HFFc6 (cell line): ENCODE results near the gene COMMD9. TPM values are rescaled to one million over a fixed set of nuclear protein-coding genes. Genes with fewer than 3 reads are reported as not detected.

Source experiments
- DNase-seq: peaks from one replicate; pipeline ENCODE4 v3.0.0-alpha.2; 2018
- H3K27ac Mint-ChIP-seq: 2 replicates; pipeline ENCODE4 v1.8.0; 2020; ENCODE audit warnings: mild to moderate bottlenecking, mixed read lengths
- H3K27me3 Mint-ChIP-seq: 2 replicates; pipeline ENCODE4 v1.8.0; 2021; ENCODE audit warnings: mild to moderate bottlenecking, moderate library complexity, mixed read lengths; ENCODE audit not compliant: insufficient read depth
- H3K36me3 Mint-ChIP-seq: 2 replicates; pipeline ENCODE4 v1.8.0; 2021; ENCODE audit warnings: low read depth, mixed read lengths
- H3K4me1 Mint-ChIP-seq: 2 replicates; pipeline ENCODE4 v1.8.0; 2020; ENCODE audit warnings: low read depth, mixed read lengths
- H3K4me3 Mint-ChIP-seq: 2 replicates; pipeline ENCODE4 v1.8.0; 2020; ENCODE audit warnings: mild to moderate bottlenecking, moderate library complexity, mixed read lengths
- H3K9me3 Mint-ChIP-seq: 2 replicates; pipeline ENCODE4 v1.8.0; 2020; ENCODE audit warnings: mild to moderate bottlenecking, mixed read lengths
- total RNA-seq, 6 experiments: library from RNA; stranded (reverse); fragmentation: NEBNext Ultra II Directional; extraction: Animal tissue kit (Norgen Biotek cat#: 25700); gene quantifications; 2 replicates in 1 of 6; 3 replicates in 5 of 6; pipeline ENCODE4 v1.2.3, GENCODE V29; 2021
- TF ChIP-seq, protein P1 (sequence below): fragments of 200-600 bp; sonication (generic); IDR thresholded peaks from 2 replicates; pipeline ENCODE4 v1.5.0; 2021; ENCODE audit warnings: antibody characterized with exemption, mild to moderate bottlenecking

The COMMD9 gene
- total RNA-seq, 6 experiments from 2014 or later = 75.4 to 88.9 (median 81.7) TPM

DNA sequence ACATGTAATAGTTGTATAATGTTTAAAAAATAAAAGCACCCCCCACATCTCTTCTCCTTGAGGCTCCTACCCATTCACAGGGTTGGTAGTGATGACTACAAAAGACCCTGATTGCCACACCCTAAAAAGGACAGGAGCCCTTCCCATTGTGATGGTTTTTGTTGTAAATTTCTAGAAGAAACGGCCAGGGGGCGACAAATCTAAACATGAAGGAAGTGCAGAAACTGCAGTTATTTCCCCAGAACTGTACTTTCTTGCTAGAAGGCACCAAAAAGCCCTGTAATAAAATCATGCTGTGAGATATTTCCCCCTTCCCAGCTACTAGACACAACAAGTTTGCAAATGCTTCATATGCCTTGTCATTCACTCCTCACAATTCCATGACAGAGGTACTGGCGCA is 17.7 kb upstream of the COMMD9 start:
- H3K27ac Mint-ChIP-seq = no peak overlapping the region
- peak; percentile 45 for DNase-seq
- peaks cover 43% of the 10 kb centered on the region for H3K4me1 Mint-ChIP-seq
- TF ChIP-seq, protein P1, sequence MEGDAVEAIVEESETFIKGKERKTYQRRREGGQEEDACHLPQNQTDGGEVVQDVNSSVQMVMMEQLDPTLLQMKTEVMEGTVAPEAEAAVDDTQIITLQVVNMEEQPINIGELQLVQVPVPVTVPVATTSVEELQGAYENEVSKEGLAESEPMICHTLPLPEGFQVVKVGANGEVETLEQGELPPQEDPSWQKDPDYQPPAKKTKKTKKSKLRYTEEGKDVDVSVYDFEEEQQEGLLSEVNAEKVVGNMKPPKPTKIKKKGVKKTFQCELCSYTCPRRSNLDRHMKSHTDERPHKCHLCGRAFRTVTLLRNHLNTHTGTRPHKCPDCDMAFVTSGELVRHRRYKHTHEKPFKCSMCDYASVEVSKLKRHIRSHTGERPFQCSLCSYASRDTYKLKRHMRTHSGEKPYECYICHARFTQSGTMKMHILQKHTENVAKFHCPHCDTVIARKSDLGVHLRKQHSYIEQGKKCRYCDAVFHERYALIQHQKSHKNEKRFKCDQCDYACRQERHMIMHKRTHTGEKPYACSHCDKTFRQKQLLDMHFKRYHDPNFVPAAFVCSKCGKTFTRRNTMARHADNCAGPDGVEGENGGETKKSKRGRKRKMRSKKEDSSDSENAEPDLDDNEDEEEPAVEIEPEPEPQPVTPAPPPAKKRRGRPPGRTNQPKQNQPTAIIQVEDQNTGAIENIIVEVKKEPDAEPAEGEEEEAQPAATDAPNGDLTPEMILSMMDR = peak; percentile 81
- H3K36me3 Mint-ChIP-seq = no peaks in the 10 kb centered on the region
- H3K27me3 Mint-ChIP-seq = peaks cover 2% of the 10 kb centered on the region; the same call in 1 of the 2 replicates
- H3K9me3 Mint-ChIP-seq = no peaks in the 10 kb centered on the region
- H3K4me3 Mint-ChIP-seq = no peak overlapping the region

- TF ChIP-seq, protein P1 = no peak
- Mint-ChIP-seq H3K4me3 (no peak overlapping the region), H3K4me1 (peaks cover 26% of the 10 kb centered on the region), H3K27ac (no peak overlapping the region), H3K36me3 (no peaks in the 10 kb centered on the region), H3K9me3 (no peaks in the 10 kb centered on the region), H3K27me3 (peaks cover 5% of the 10 kb centered on the region; the same call in 1 of the 2 replicates)
- no peak for DNase-seq
Observed at GRCh38 chr11:36305047-36305446, 15.8 kb upstream of the COMMD9 start.

- Mint-ChIP-seq H3K27me3 (peaks cover 5% of the 10 kb centered on the region; the same call in 1 of the 2 replicates), H3K27ac (no peak overlapping the region), H3K4me3 (no peak overlapping the region), H3K4me1 (peaks cover 21% of the 10 kb centered on the region), H3K36me3 (no peaks in the 10 kb centered on the region), H3K9me3 (no peaks in the 10 kb centered on the region)
- TF ChIP-seq, protein P1 = no peak
- DNase-seq = no peak
Observed at GRCh38 chr11:36304351-36304750, 15.1 kb upstream of the COMMD9 start.

DNA sequence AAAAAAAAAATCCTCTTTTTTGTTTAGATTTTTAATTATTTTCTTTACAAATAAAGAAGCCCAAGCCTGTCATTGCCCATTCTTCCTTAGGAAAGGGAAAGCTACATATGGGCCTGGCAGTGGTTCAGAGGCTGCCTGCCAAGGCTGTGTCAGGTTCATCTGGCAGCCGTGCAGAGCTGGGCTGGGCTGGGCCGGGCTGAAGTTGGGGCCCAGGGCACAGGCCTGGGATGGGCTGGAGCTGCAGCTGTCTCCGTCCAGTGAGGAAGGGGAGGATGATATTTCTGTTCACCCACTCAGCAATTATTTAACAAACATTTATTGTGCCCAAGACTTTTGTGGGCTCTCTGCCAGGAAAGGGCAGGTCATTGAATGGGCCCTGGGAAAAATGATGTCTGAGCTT is 11.4 kb upstream of the COMMD9 start:
- Mint-ChIP-seq H3K27me3 (peaks cover 5% of the 10 kb centered on the region; the same call in 1 of the 2 replicates), H3K27ac (no peak overlapping the region), H3K4me1 (peaks cover 9% of the 10 kb centered on the region), H3K9me3 (no peaks in the 10 kb centered on the region), H3K36me3 (no peaks in the 10 kb centered on the region), H3K4me3 (no peak overlapping the region)
- TF ChIP-seq, protein P1 = no peak
- DNase-seq = no peak

GRCh38 chr11:36296884-36297543 is 7.8 kb upstream of the COMMD9 start:
- Mint-ChIP-seq H3K27ac (no peak overlapping the region), H3K4me1 (peaks cover 9% of the 10 kb centered on the region), H3K27me3 (peaks cover 3% of the 10 kb centered on the region; the same call in 1 of the 2 replicates), H3K9me3 (no peaks in the 10 kb centered on the region), H3K4me3 (no peak overlapping the region), H3K36me3 (no peaks in the 10 kb centered on the region)
- DNase-seq = peak; percentile 36
- TF ChIP-seq, protein P1 = no peak
